Measurements from ENCODE around the gene CLCN1. TPM values are rescaled to one million over a fixed set of nuclear protein-coding genes. Genes with fewer than 3 reads are reported as not detected.

CLCN1 gene
- total RNA-seq, 1 donor from 2014 or later = 4.7 TPM

DNA sequence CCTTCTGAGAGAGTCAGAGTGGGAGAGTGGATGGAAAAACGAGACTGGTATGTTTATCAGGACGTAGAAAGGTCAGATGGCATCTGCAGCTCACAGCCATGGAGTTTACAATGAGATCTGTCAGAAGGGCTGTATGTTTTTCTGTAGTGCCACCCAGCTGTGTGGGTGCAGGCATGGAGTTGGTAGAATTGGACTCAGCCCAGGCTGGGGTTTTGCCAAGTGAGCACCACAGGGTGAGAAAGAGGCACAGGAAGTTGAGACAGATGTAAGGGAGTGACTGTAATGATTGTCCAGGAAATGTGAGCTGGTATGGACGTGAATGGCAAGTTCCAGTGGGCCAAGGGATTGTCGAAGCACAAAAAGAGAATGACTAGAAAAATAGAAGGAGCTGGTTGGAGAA is 56.2 kb downstream of the CLCN1 start:
- Histone ChIP-seq H3K27me3 (ENCODE audit: control insufficient read depth in 3 of 3, insufficient read depth in 3 of 3, low read length in 3 of 3) (no peaks in the 10 kb centered on the region), H3K4me3 (ENCODE audit: low read length in 3 of 3) (no peak overlapping the region), H3K9ac (ENCODE audit: low read depth in 1 of 3, low read length in 3 of 3) (no peak overlapping the region), H3K9me3 (ENCODE audit: control insufficient read depth in 3 of 3, low read length in 3 of 3) (no peaks in the 10 kb centered on the region), H3K4me1 (ENCODE audit: control insufficient read depth in 3 of 3, insufficient read depth in 3 of 3, low read length in 3 of 3) (peaks cover 0 to 15% (median 5%) of the 10 kb centered on the region in 3 donors), H3K27ac (ENCODE audit: low read depth, low read length) (no peak overlapping the region), H3K36me3 (ENCODE audit: control insufficient read depth in 3 of 3, insufficient read depth in 3 of 3, low read length in 3 of 3) (no peaks in the 10 kb centered on the region)

- Histone ChIP-seq H3K4me1 (ENCODE audit: control insufficient read depth in 3 of 3, insufficient read depth in 3 of 3, low read length in 3 of 3) (peaks cover 0 to 15% (median 5%) of the 10 kb centered on the region in 3 donors), H3K27me3 (ENCODE audit: control insufficient read depth in 3 of 3, insufficient read depth in 3 of 3, low read length in 3 of 3) (no peaks in the 10 kb centered on the region)
Measured at GRCh38 chr7:143373255-143373794, 57.4 kb downstream of the CLCN1 start.

GRCh38 chr7:143374561-143374960 is 58.6 kb downstream of the CLCN1 start:
- no peaks in the 10 kb centered on the region for H3K36me3 ChIP-seq (ENCODE audit: control insufficient read depth in 3 of 3, insufficient read depth in 3 of 3, low read length in 3 of 3)
- no peak overlapping the region for H3K9ac ChIP-seq (ENCODE audit: low read depth in 1 of 3, low read length in 3 of 3)
- no peaks in the 10 kb centered on the region for H3K27me3 ChIP-seq (ENCODE audit: control insufficient read depth in 3 of 3, insufficient read depth in 3 of 3, low read length in 3 of 3)
- no peak overlapping the region for H3K27ac ChIP-seq (ENCODE audit: low read depth, low read length)
- no peaks in the 10 kb centered on the region for H3K9me3 ChIP-seq (ENCODE audit: control insufficient read depth in 3 of 3, low read length in 3 of 3)
- H3K4me1 ChIP-seq (ENCODE audit: control insufficient read depth in 3 of 3, insufficient read depth in 3 of 3, low read length in 3 of 3) = peaks cover 8 to 26% (median 11%) of the 10 kb centered on the region in 3 donors
- no peak overlapping the region for H3K4me3 ChIP-seq (ENCODE audit: low read length in 3 of 3)

More at GRCh38 chr7:143373255-143373794, 57.4 kb downstream of the CLCN1 start:
- Histone ChIP-seq H3K36me3 (ENCODE audit: control insufficient read depth in 3 of 3, insufficient read depth in 3 of 3, low read length in 3 of 3) (no peaks in the 10 kb centered on the region), H3K27ac (ENCODE audit: low read depth, low read length) (no peak overlapping the region), H3K9me3 (ENCODE audit: control insufficient read depth in 3 of 3, low read length in 3 of 3) (no peaks in the 10 kb centered on the region), H3K4me3 (ENCODE audit: low read length in 3 of 3) (no peak overlapping the region), H3K9ac (ENCODE audit: low read depth in 1 of 3, low read length in 3 of 3) (no peak overlapping the region)

GRCh38 chr7:143375298-143376034 is 59.6 kb downstream of the CLCN1 start:
- Histone ChIP-seq H3K9me3 (ENCODE audit: control insufficient read depth in 3 of 3, low read length in 3 of 3) (no peaks in the 10 kb centered on the region), H3K36me3 (ENCODE audit: control insufficient read depth in 3 of 3, insufficient read depth in 3 of 3, low read length in 3 of 3) (no peaks in the 10 kb centered on the region), H3K9ac (ENCODE audit: low read depth in 1 of 3, low read length in 3 of 3) (no peak overlapping the region), H3K27me3 (ENCODE audit: control insufficient read depth in 3 of 3, insufficient read depth in 3 of 3, low read length in 3 of 3) (no peaks in the 10 kb centered on the region), H3K4me3 (ENCODE audit: low read length in 3 of 3) (no peak overlapping the region), H3K4me1 (ENCODE audit: control insufficient read depth in 3 of 3, insufficient read depth in 3 of 3, low read length in 3 of 3) (peaks cover 13 to 35% (median 15%) of the 10 kb centered on the region in 3 donors), H3K27ac (ENCODE audit: low read depth, low read length) (peak overlapping the region; percentile 40)

- peaks cover 13 to 36% (median 15%) of the 10 kb centered on the region in 3 donors for H3K4me1 ChIP-seq (ENCODE audit: control insufficient read depth in 3 of 3, insufficient read depth in 3 of 3, low read length in 3 of 3)
- H3K36me3 ChIP-seq (ENCODE audit: control insufficient read depth in 3 of 3, insufficient read depth in 3 of 3, low read length in 3 of 3) = no peaks in the 10 kb centered on the region
- H3K9me3 ChIP-seq (ENCODE audit: control insufficient read depth in 3 of 3, low read length in 3 of 3) = no peaks in the 10 kb centered on the region
- H3K9ac ChIP-seq (ENCODE audit: low read depth in 1 of 3, low read length in 3 of 3) = no peak overlapping the region
- no peak overlapping the region for H3K4me3 ChIP-seq (ENCODE audit: low read length in 3 of 3)
- no peak overlapping the region for H3K27ac ChIP-seq (ENCODE audit: low read depth, low read length)
- H3K27me3 ChIP-seq (ENCODE audit: control insufficient read depth in 3 of 3, insufficient read depth in 3 of 3, low read length in 3 of 3) = no peaks in the 10 kb centered on the region
Measured at GRCh38 chr7:143376396-143376795, 60.5 kb downstream of the CLCN1 start.

GRCh38 chr7:143379611-143380259 is 63.8 kb downstream of the CLCN1 start:
- Histone ChIP-seq H3K27me3 (ENCODE audit: control insufficient read depth in 3 of 3, insufficient read depth in 3 of 3, low read length in 3 of 3) (no peaks in the 10 kb centered on the region), H3K4me1 (ENCODE audit: control insufficient read depth in 3 of 3, insufficient read depth in 3 of 3, low read length in 3 of 3) (peaks cover 39 to 65% (median 42%) of the 10 kb centered on the region in 3 donors), H3K36me3 (ENCODE audit: control insufficient read depth in 3 of 3, insufficient read depth in 3 of 3, low read length in 3 of 3) (peaks cover 3 to 11% (median 5%) of the 10 kb centered on the region in 3 donors), H3K4me3 (ENCODE audit: low read length in 3 of 3) (peak overlapping the region; percentile 84 to 88 (median 87)), H3K27ac (ENCODE audit: low read depth, low read length) (peak overlapping the region; percentile 99), H3K9ac (ENCODE audit: low read depth in 1 of 3, low read length in 3 of 3) (peak overlapping the region; percentile 89 to 98 (median 92)), H3K9me3 (ENCODE audit: control insufficient read depth in 3 of 3, low read length in 3 of 3) (no peaks in the 10 kb centered on the region)

DNA sequence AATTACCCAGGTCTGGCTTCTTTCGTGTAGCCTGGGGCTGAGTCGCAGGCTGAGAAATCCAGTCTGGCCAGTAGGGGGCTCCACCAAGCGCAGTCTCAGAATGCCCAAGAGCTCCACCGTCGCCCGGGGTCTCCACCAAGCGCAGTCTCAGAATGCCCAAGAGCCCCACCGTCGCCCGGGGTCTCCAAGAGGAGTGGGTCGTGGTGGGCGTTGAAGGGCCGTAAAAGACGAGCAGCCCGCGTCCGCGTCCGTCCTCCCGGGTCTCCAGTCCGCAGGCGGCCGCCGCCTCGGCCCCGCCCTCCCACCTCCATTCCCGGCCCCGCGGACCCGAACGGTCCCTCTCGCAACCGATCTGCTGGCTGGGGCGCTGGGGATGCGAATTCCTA is 64.3 kb downstream of the CLCN1 start:
- H3K36me3 ChIP-seq (ENCODE audit: control insufficient read depth in 3 of 3, insufficient read depth in 3 of 3, low read length in 3 of 3) = peaks cover 6 to 14% (median 8%) of the 10 kb centered on the region in 3 donors

DNA sequence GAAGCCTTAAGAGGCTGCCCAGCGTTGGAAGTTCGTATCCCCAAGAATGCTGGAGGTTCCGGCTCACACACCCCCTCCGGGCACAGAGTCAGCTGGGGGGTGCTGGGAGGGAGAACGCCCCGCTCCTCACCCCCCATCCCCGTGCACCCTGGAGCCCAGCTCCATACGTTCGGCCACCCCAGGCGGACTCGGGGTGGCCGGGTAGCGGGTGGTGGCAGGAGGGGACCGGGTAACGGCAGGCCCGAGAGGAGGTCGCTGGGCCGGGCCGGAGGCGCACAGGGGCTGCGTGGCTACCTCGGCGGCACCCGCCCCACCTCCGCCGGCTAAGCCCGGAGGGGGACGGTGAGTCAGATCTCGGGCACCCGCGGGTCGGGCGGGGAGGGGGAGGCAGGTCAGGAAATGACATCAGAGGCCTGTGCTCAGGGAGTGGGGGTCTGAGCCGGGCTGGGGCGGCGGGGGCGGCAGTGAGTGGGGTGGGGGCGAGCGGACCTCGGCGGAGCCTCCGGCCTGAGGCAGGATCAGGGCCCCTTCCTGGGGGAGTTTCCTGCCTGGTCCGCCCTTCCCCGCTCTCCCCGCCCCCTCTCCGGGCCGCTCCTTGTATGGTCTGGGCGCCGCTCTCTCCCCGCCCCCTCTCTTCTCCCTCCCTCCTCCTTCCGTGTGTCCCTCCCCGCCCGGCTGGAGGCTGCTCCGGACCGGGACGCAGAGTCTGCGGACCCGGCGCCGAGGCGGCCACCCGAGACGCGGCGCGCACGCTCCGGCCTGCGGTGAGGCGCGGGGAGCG is 64.9 kb downstream of the CLCN1 start, which contains the start of gene ZYX:
Gene ZYX (plus strand): TSS at position 700 of the 781 bp plus-strand sequence. CDS start 227 bp downstream, outside the sequence.
- Histone ChIP-seq H3K27me3 (ENCODE audit: control insufficient read depth in 3 of 3, insufficient read depth in 3 of 3, low read length in 3 of 3) (no peaks in the 10 kb centered on the region), H3K27ac (ENCODE audit: low read depth, low read length) (peak within 1 kb of the TSS; percentile 99), H3K9me3 (ENCODE audit: control insufficient read depth in 3 of 3, low read length in 3 of 3) (no peaks in the 10 kb centered on the region), H3K36me3 (ENCODE audit: control insufficient read depth in 3 of 3, insufficient read depth in 3 of 3, low read length in 3 of 3) (peaks cover 7 to 16% (median 10%) of the 10 kb centered on the region in 3 donors), H3K9ac (ENCODE audit: low read depth in 1 of 3, low read length in 3 of 3) (peak within 1 kb of the TSS; percentile 89 to 98 (median 92)), H3K4me1 (ENCODE audit: control insufficient read depth in 3 of 3, insufficient read depth in 3 of 3, low read length in 3 of 3) (peaks cover 46 to 67% (median 47%) of the 10 kb centered on the region in 3 donors), H3K4me3 (ENCODE audit: low read length in 3 of 3) (peak within 1 kb of the TSS; percentile 84 to 88 (median 87))

More for the DNA sequence above, 64.3 kb downstream of the CLCN1 start:
- Histone ChIP-seq H3K4me1 (ENCODE audit: control insufficient read depth in 3 of 3, insufficient read depth in 3 of 3, low read length in 3 of 3) (peaks cover 44 to 67% (median 47%) of the 10 kb centered on the region in 3 donors), H3K9me3 (ENCODE audit: control insufficient read depth in 3 of 3, low read length in 3 of 3) (no peaks in the 10 kb centered on the region), H3K27ac (ENCODE audit: low read depth, low read length) (peak overlapping the region; percentile 99), H3K9ac (ENCODE audit: low read depth in 1 of 3, low read length in 3 of 3) (peak overlapping the region; percentile 89 to 98 (median 92)), H3K4me3 (ENCODE audit: low read length in 3 of 3) (peak overlapping the region; percentile 84 to 88 (median 87)), H3K27me3 (ENCODE audit: control insufficient read depth in 3 of 3, insufficient read depth in 3 of 3, low read length in 3 of 3) (no peaks in the 10 kb centered on the region)

- Histone ChIP-seq H3K9me3 (ENCODE audit: control insufficient read depth in 3 of 3, low read length in 3 of 3) (no peaks in the 10 kb centered on the region), H3K4me3 (ENCODE audit: low read length in 3 of 3) (peak overlapping the region; percentile 81 to 87 (median 83)), H3K4me1 (ENCODE audit: control insufficient read depth in 3 of 3, insufficient read depth in 3 of 3, low read length in 3 of 3) (peaks cover 53 to 67% (median 55%) of the 10 kb centered on the region in 3 donors)
Measured at GRCh38 chr7:143381427-143382125, 65.7 kb downstream of the CLCN1 start.

More at GRCh38 chr7:143381427-143382125, 65.7 kb downstream of the CLCN1 start:
- H3K27me3 ChIP-seq (ENCODE audit: control insufficient read depth in 3 of 3, insufficient read depth in 3 of 3, low read length in 3 of 3) = no peaks in the 10 kb centered on the region
- peak overlapping the region; percentile 83 to 93 (median 92) for H3K9ac ChIP-seq (ENCODE audit: low read depth in 1 of 3, low read length in 3 of 3)
- H3K27ac ChIP-seq (ENCODE audit: low read depth, low read length) = peak overlapping the region; percentile 99
- H3K36me3 ChIP-seq (ENCODE audit: control insufficient read depth in 3 of 3, insufficient read depth in 3 of 3, low read length in 3 of 3) = peaks cover 10 to 16% (median 12%) of the 10 kb centered on the region in 3 donors

Data from skeletal muscle tissue (tissue), 4 donors.